AG04450 (cell line): ENCODE measurements around the gene CCNK. TPM values are rescaled to one million over a fixed set of nuclear protein-coding genes. Genes with fewer than 3 reads are reported as not detected.

Source experiments
- CTCF ChIA-PET: fragments of 300-600, 350-600 bp; formaldehyde crosslinking; extraction: SDS; loops from one replicate; lab custom pipeline; 2022; ENCODE audit warnings: antibody characterized with exemption, inconsistent platforms; lab: Charles Lee
- POLR2A ChIA-PET: fragments of 350-600 bp; formaldehyde crosslinking; extraction: SDS; loops from one replicate; lab custom pipeline; 2021; ENCODE audit warnings: antibody characterized with exemption, inconsistent platforms; lab: Yijun Ruan, JAX
- DNase-seq: peaks from one replicate; pipeline ENCODE4 v3.0.0-alpha.2; 2011; ENCODE audit warnings: low read depth, low spot score
- H3K27ac ChIP-seq: one replicate; pipeline ENCODE4 v1.5.1; 2012; ENCODE audit warnings: low read depth, low read length, control low read depth
- H3K27me3 ChIP-seq: one replicate; pipeline ENCODE4 v1.6.0; 2012; ENCODE audit warnings: low read length; ENCODE audit not compliant: control insufficient read depth, insufficient read depth
- H3K4me3 ChIP-seq: 2 replicates; pipeline ENCODE4 v1.5.1; 2011; ENCODE audit warnings: mild to moderate bottlenecking, low read depth, low read length, control low read depth
- H3K9me3 ChIP-seq: 2 replicates; pipeline ENCODE4 v1.5.1; 2012; ENCODE audit warnings: low read length; ENCODE audit not compliant: control insufficient read depth, insufficient read depth
- CTCF ChIP-seq: IDR thresholded peaks from 2 replicates; pipeline ENCODE4 v1.5.1; 2011; ENCODE audit warnings: low read depth, low read length, control low read depth, inconsistent platforms
- polyA plus RNA-seq: library from polyadenylated mRNA; depleted of rRNA; stranded (reverse); fragments of >200 nt; gene quantifications from 2 replicates; pipeline ENCODE4 v1.2.3, GENCODE V29; 2011

Gene CCNK
- polyA plus RNA-seq, 1 experiment = 18.9 TPM

- no peak for DNase-seq
- H3K27me3 ChIP-seq = no peaks in the 10 kb centered on the region
- TF ChIP-seq CTCF = no peak
- CTCF ChIA-PET = interaction anchor here (0.6 kb wide), 1 partner anchor 13 kb away, joined by 3 read pairs; no protein-coding TSS in a partner anchor
- no peaks in the 10 kb centered on the region; the same call in 1 of the 2 replicates for H3K9me3 ChIP-seq
- POLR2A ChIA-PET = no interaction called here
- no peak overlapping the region for H3K27ac ChIP-seq
- no peak overlapping the region for H3K4me3 ChIP-seq
Observed at GRCh38 chr14:99502989-99503421, 21.8 kb downstream of the CCNK start.

GRCh38 chr14:99503848-99504453 is 22.7 kb downstream of the CCNK start:
- no peak for DNase-seq
- POLR2A ChIA-PET = no interaction called here
- H3K4me3 ChIP-seq = no peak overlapping the region
- no peaks in the 10 kb centered on the region for H3K27me3 ChIP-seq
- TF ChIP-seq CTCF = no peak
- no peaks in the 10 kb centered on the region; the same call in 1 of the 2 replicates for H3K9me3 ChIP-seq
- CTCF ChIA-PET = interaction anchor here (0.6 to 0.7 kb wide), 3 partner anchors 14 to 127 kb away, joined by 3 to 5 read pairs (median 3); no protein-coding TSS in a partner anchor
- no peak overlapping the region for H3K27ac ChIP-seq

- TF ChIP-seq CTCF = no peak
Observed at GRCh38 chr14:99505089-99505488, 23.9 kb downstream of the CCNK start.

GRCh38 chr14:99506276-99506675 is 25.1 kb downstream of the CCNK start:
- H3K4me3 ChIP-seq = no peak overlapping the region
- ChIA-PET POLR2A (no interaction called here), CTCF (no interaction called here)
- no peaks in the 10 kb centered on the region for H3K27me3 ChIP-seq
- no peak overlapping the region for H3K27ac ChIP-seq
- TF ChIP-seq CTCF = no peak
- DNase-seq = no peak
- no peaks in the 10 kb centered on the region; the same call in 1 of the 2 replicates for H3K9me3 ChIP-seq

More at GRCh38 chr14:99505089-99505488, 23.9 kb downstream of the CCNK start:
- Histone ChIP-seq H3K27ac (peak overlapping the region; percentile 21), H3K4me3 (no peak overlapping the region), H3K9me3 (no peaks in the 10 kb centered on the region; the same call in 1 of the 2 replicates), H3K27me3 (no peaks in the 10 kb centered on the region)
- CTCF ChIA-PET = no interaction called here
- POLR2A ChIA-PET = no interaction called here
- DNase-seq = no peak

- no peak for DNase-seq
Observed at GRCh38 chr14:99507860-99508640, 26.8 kb downstream of the CCNK start.

More at GRCh38 chr14:99507860-99508640, 26.8 kb downstream of the CCNK start:
- Histone ChIP-seq H3K27ac (no peak overlapping the region), H3K27me3 (no peaks in the 10 kb centered on the region), H3K4me3 (no peak overlapping the region), H3K9me3 (no peaks in the 10 kb centered on the region; the same call in 1 of the 2 replicates)
- CTCF ChIA-PET = no interaction called here
- POLR2A ChIA-PET = interaction anchor here (0.9 kb wide), 1 partner anchor 29 kb away, joined by 3 read pairs; no protein-coding TSS in a partner anchor
- TF ChIP-seq CTCF = no peak
